ENCODE data around the gene APOBEC3F. TPM values are rescaled to one million over a fixed set of nuclear protein-coding genes. Genes with fewer than 3 reads are reported as not detected.

The APOBEC3F gene
- total RNA-seq, 3 donors from 2014 or later (not counting 1 experiment from before 2014, with no cell fraction given), result 30.1 to 54.4 (median 41.0) TPM

Other genes with a start within 250 kb of the APOBEC3F start
- 1 to 10 TPM; 5.4 to 9.8 (median 6.2) TPM for gene DNAL4, start 246.7 kb upstream of the APOBEC3F start, total RNA-seq
- 1 to 10 TPM; 4.8 to 8.2 (median 6.1) TPM for gene NPTXR, start 196.8 kb upstream of the APOBEC3F start, total RNA-seq
- 10 to 100 TPM; 68.0 to 81.5 (median 75.7) TPM for gene CBX6, start 168.6 kb upstream of the APOBEC3F start, total RNA-seq
- 10 to 100 TPM in 1 of 3 donors, 1 to 10 TPM in 1, under 1 TPM in 1; 0.66 to 48.1 (median 4.3) TPM for gene APOBEC3A, start 83.3 kb upstream of the APOBEC3F start, total RNA-seq
- 1 to 10 TPM; 1.7 to 2.3 (median 2.2) TPM for gene APOBEC3B, start 58.5 kb upstream of the APOBEC3F start, total RNA-seq
- 100 to 1,000 TPM; 144 to 168 (median 155) TPM for gene APOBEC3C, start 26.6 kb upstream of the APOBEC3F start, total RNA-seq
- 10 to 100 TPM; 33.0 to 46.8 (median 37.9) TPM for gene APOBEC3D, start 19.7 kb upstream of the APOBEC3F start, total RNA-seq
- 100 to 1,000 TPM; 168 to 308 (median 237) TPM for gene APOBEC3G, start 36.4 kb downstream of the APOBEC3F start, total RNA-seq
- 10 to 100 TPM; 14.1 to 17.0 (median 14.6) TPM for gene APOBEC3H, start 56.4 kb downstream of the APOBEC3F start, total RNA-seq
- gene CBX7, start 111.8 kb downstream of the APOBEC3F start, total RNA-seq, result 10 to 100 TPM; 49.6 to 52.9 (median 50.0) TPM
- 1 to 10 TPM in 1 of 3 donors, under 1 TPM in 2; 0.28 to 1.2 (median 0.31) TPM for gene PDGFB, start 204.1 kb downstream of the APOBEC3F start, total RNA-seq